Measurements from ENCODE around the gene ARMC9.

Gene ARMC9

GRCh38 chr2:231413921-231414476 lies 215.6 kb downstream of the ARMC9 start:
- DNase-seq (ENCODE audit: low spot score) = no peak

- no peak for DNase-seq (ENCODE audit: low spot score)
Observed at GRCh38 chr2:231415029-231415428, 216.6 kb downstream of the ARMC9 start.

GRCh38 chr2:231418820-231419640 lies 220.6 kb downstream of the ARMC9 start:
- no peak for DNase-seq (ENCODE audit: low spot score)

GRCh38 chr2:231421051-231421580 lies 222.7 kb downstream of the ARMC9 start:
- DNase-seq (ENCODE audit: low spot score) = no peak

GRCh38 chr2:231422056-231422455 lies 223.6 kb downstream of the ARMC9 start:
- no peak for DNase-seq (ENCODE audit: low spot score)

- DNase-seq (ENCODE audit: low spot score) = no peak
Observed at GRCh38 chr2:231423176-231423575, 224.7 kb downstream of the ARMC9 start.

Small RNA genes within 50 kb of the gene (small RNA-seq; reads per million reads assigned to genes)
- gene AC018738.1 = 0 to 0.18 reads per million in 2 experiments
- gene MIR4777 = 0 reads per million in 2 experiments
